Anterior cingulate cortex (tissue), 58 donors: ENCODE measurements around the gene LMNA.

Experiments
- DNase-seq, 58 donors: peaks; one replicate each; lab custom pipeline; 2025; lab: John Stamatoyannopoulos, UW

LMNA gene

GRCh38 chr1:156134716-156135435 is 20.4 kb downstream of the LMNA start:
- DNase-seq, result no peak

- DNase-seq, result no peak
Measured at GRCh38 chr1:156135930-156136871, 21.7 kb downstream of the LMNA start.

GRCh38 chr1:156136970-156137483 is 22.5 kb downstream of the LMNA start:
- DNase-seq, result no peak

GRCh38 chr1:156138458-156138867 is 24.0 kb downstream of the LMNA start:
- DNase-seq, result no peak

- DNase-seq, result peak in 37 of 58 donors; percentile 17 to 79 (median 47)
Measured at GRCh38 chr1:156140879-156141707, 26.6 kb downstream of the LMNA start.

- no peak for DNase-seq
Measured at GRCh38 chr1:156143765-156144489, 29.4 kb downstream of the LMNA start.

GRCh38 chr1:156144742-156145141 is 30.2 kb downstream of the LMNA start:
- DNase-seq, result no peak

- DNase-seq, result no peak
Measured at GRCh38 chr1:156145650-156146019, 31.1 kb downstream of the LMNA start.

- DNase-seq, result peak in 25 of 58 donors; percentile 17 to 82 (median 33)
Measured at GRCh38 chr1:156146020-156146768, 31.7 kb downstream of the LMNA start.

GRCh38 chr1:156146769-156147405 is 32.4 kb downstream of the LMNA start:
- DNase-seq, result peak in 48 of 58 donors; percentile 15 to 82 (median 55)

GRCh38 chr1:156148216-156148615 is 33.7 kb downstream of the LMNA start:
- no peak for DNase-seq

- DNase-seq, result peak in 20 of 58 donors; percentile 15 to 66 (median 36)
Measured at GRCh38 chr1:156149374-156150332, 35.1 kb downstream of the LMNA start.

GRCh38 chr1:156150333-156151011 is 36.0 kb downstream of the LMNA start:
- DNase-seq, result peak in 1 of 58 donors; percentile 22

GRCh38 chr1:156151093-156151688 is 36.7 kb downstream of the LMNA start:
- peak in 1 of 58 donors; percentile 17 for DNase-seq

GRCh38 chr1:156152628-156153027 is 38.1 kb downstream of the LMNA start:
- no peak for DNase-seq

GRCh38 chr1:156153362-156153761 is 38.9 kb downstream of the LMNA start, which contains the start of gene SEMA4A:
SEMA4A (plus strand) TSS chr1:156153585; CDS start chr1:156154579, 994 bp downstream.
- DNase-seq, result no peak
